Adipose tissue (tissue), 3 donors: Measurements from ENCODE around the gene MLH1. TPM values are rescaled to one million over a fixed set of nuclear protein-coding genes. Genes with fewer than 3 reads are reported as not detected.

Experiments
- H3K27ac ChIP-seq: one replicate; pipeline ENCODE4 v1.5.1; 2013; ENCODE audit warnings: low read depth, low read length
- WGBS, 3 donors: extraction: QIAGEN DNeasy Blood & Tissue Kit; methylation state at CpG; one replicate each; pipeline ENCODE4 v1.1.7; 2013; 5-methylcytosine and 5-hydroxymethylcytosine counted together
- polyA plus RNA-seq, 3 donors: library from polyadenylated mRNA; stranded (reverse); fragments of 200-250 nt; gene quantifications; one replicate each; pipeline ENCODE4 v1.2.3, GENCODE V29; 2013
- donor health status: healthy with polysubstance abuse.
- donor health status: Bipolar disorder and iron deficiency.
- donor health status: healthy.

MLH1 gene
- polyA plus RNA-seq, 3 donors: 12.6 to 19.7 (median 19.3) TPM

DNA sequence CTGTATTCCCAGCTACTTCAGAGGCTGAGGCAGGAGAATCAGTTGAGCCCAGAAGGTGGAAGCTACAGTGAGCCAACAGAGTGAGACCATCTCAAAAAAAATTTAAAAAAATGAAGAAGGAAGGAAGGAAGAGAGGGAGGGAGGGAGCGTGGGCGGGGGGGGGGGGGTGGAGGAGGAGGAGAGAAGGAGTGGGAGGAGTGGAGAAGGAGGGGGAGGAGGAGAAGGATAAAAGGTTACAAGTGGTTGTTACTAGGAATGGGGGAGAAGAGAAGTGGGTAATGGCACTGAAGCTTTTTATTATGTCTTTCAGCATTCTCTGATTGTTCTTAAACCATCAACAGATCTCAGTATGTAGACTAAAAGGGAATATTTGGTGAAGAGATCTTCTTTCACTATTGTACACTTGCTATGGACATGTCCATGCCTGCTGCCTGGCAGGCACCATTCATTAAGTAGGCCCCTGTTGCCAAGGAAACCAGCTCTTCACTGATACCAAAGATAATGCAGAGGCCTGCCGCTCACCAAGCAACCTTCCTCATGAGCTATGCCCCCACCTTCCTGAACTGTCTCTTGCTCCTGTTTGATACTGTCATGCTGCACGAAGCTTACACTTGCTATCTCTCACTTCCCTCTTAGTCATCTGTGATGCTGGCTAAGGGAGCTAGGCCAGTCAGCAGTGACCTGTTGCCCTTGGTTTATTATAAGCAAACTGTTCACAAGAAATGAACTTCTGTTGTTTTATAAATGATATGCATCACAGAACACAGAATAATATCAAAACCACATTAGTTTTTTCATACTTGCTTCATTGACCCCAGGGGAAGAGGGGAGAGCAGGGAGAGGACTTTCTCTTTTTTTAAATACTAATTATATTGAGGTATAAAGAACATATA lies 23.5 kb upstream of the MLH1 start:
- WGBS, 3 donors: 33 to 55% (median 34%) methylated on average over 3 of the region's 4 CpGs
- no peak overlapping the region for H3K27ac ChIP-seq

DNA sequence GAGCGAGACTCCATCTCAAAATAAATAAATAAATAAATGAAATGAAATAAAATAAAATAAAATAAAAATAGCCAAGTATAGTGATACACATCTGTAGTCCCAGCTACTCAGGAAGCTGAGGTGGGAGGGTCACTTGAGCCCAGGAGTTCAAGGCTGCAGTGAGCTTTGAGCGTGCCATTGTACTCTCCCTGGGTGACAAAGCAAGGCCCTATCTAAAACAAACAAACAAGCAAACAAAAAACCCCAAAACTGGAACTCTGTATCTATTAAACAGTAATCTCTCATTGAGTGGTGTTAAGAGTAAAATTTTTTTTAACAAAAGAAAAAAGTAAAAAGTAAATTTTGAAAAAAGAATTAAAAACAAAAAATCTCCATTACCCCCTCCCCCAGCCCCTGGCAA lies 21.2 kb upstream of the MLH1 start:
- no peak overlapping the region for H3K27ac ChIP-seq
- 84 to 97% (median 96%) methylated on average over 2 of the region's 2 CpGs for WGBS, 3 donors

GRCh38 chr3:36973139-36973538 lies 20.2 kb upstream of the MLH1 start:
- 94 to 100% (median 98%) methylated on average over 1 of the region's 1 CpG for WGBS, 3 donors

DNA sequence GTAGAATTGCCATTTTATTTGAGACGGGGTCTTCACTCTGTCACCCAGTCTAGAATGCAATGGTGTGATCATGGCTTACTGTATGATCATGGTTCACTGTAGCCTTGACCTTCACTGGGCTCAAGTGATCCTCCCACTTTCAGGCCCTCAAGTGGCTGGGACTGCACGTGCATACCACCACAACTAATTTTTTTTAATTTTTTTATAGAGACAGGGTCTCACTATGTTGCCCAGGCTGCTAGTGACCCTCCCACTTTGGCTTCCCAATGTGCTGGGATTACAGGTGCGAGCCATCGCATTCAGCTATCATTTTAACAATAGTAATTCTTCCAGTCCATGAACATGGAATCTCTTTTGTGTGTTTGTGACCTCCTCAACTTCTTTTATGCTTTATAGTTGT lies 12.3 kb upstream of the MLH1 start:
- no peak overlapping the region for H3K27ac ChIP-seq
- WGBS, 3 donors: 92 to 98% (median 96%) methylated on average over 4 of the region's 4 CpGs

More at GRCh38 chr3:36973139-36973538, 20.2 kb upstream of the MLH1 start:
- no peak overlapping the region for H3K27ac ChIP-seq

GRCh38 chr3:36988356-36988755 lies 5.0 kb upstream of the MLH1 start:
- no peak overlapping the region for H3K27ac ChIP-seq
- WGBS, 3 donors: 51 to 84% (median 60%) methylated on average over 2 of the region's 2 CpGs

DNA sequence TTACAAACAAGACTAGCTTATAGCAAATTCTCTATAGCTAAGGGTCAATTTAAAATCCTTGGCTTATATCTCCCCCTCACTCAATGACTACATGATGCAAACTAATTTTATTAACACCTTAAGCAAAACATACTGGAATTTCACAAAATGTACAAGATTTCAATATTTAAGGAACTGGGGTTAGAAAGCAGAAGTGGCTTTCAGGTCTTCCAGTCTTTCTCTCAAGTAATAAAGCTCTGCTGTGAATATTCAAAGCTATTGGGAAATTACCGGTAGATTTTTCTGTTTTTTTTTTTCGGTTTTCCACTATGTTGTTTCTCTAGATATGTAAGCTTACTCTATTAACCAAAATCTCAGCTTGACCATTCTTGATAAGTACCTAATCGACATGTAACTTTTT lies 4.3 kb upstream of the MLH1 start:
- WGBS, 3 donors: 58 to 87% (median 67%) methylated on average over 3 of the region's 3 CpGs

GRCh38 chr3:36989568-36989967 lies 3.8 kb upstream of the MLH1 start:
- H3K27ac ChIP-seq: no peak overlapping the region

More for the DNA sequence above, 4.3 kb upstream of the MLH1 start:
- no peak overlapping the region for H3K27ac ChIP-seq

GRCh38 chr3:36991147-36991546 lies 2.2 kb upstream of the MLH1 start:
- WGBS, 3 donors: 79 to 96% (median 88%) methylated on average over 3 of the region's 3 CpGs
- no peak overlapping the region for H3K27ac ChIP-seq

GRCh38 chr3:36991923-36992805 lies 1.2 kb upstream of the MLH1 start:
- WGBS, 3 donors: 13 to 16% (median 14%) methylated on average over 24 of the region's 24 CpGs
- H3K27ac ChIP-seq: peak overlapping the region; percentile 77

DNA sequence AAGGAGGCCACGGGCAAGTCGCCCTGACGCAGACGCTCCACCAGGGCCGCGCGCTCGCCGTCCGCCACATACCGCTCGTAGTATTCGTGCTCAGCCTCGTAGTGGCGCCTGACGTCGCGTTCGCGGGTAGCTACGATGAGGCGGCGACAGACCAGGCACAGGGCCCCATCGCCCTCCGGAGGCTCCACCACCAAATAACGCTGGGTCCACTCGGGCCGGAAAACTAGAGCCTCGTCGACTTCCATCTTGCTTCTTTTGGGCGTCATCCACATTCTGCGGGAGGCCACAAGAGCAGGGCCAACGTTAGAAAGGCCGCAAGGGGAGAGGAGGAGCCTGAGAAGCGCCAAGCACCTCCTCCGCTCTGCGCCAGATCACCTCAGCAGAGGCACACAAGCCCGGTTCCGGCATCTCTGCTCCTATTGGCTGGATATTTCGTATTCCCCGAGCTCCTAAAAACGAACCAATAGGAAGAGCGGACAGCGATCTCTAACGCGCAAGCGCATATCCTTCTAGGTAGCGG lies 452 bp upstream of the MLH1 start, which contains the start of gene EPM2AIP1:
TSS of gene EPM2AIP1 (minus strand) at position 326 of the 520 bp plus-strand sequence. CDS start at position 272, 54 bp downstream.
- H3K27ac ChIP-seq: peak within 1 kb of the TSS; percentile 77
- WGBS, 3 donors: 0 to 1% (median 1%) methylated on average over 44 to 48 of the region's 48 CpGs

DNA sequence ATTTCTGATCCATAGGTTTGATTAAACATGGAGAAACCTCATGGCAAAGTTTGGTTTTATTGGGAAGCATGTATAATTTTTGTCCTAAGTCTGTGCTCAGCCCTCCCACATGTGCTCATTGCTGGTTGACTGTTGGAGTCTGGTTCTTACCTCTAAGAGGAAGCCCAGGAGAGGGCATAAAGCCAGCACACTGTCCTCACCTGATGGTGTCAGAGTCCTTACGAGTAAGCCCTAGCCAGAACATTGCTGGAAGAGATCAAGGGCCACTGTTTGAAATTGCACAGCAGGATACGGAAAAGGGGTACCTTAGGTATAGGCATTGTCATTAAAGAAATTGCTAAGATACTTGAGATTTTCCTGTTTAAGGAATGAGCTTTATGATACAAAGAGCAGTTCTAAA lies 21.3 kb downstream of the MLH1 start:
- WGBS, 3 donors: 76 to 93% (median 88%) methylated on average over 2 of the region's 2 CpGs
- H3K27ac ChIP-seq: no peak overlapping the region

DNA sequence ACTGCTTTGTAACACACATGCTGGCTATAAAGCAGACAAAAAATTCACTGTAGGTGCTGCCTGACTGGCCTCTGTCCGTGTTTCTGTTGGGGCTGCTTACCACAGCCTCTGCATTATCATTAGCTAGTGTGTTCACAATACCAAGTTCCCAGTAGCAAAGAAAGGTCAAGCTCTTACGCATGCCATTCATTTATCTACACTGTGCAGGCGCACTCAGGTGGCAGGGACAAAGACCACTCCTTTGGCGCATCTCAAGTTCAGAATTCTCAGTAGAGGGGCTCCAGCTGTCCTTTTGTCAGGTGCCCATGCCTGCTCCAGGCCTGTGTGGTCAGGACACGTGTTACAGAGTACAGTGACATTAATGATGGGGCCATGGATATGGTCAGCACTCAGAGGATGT lies 22.3 kb downstream of the MLH1 start:
- WGBS, 3 donors: 93 to 95% (median 94%) methylated on average over 5 of the region's 5 CpGs
- H3K27ac ChIP-seq: no peak overlapping the region

- whole genome bisulfite sequencing, 3 donors: 95 to 96% (median 96%) methylated on average over 8 of the region's 8 CpGs
- H3K27ac ChIP-seq: no peak overlapping the region
Observed at GRCh38 chr3:37016903-37017302, 23.6 kb downstream of the MLH1 start.

- WGBS, 3 donors: 97 to 99% (median 99%) methylated on average over 3 of the region's 3 CpGs
- H3K27ac ChIP-seq: no peak overlapping the region
Observed at GRCh38 chr3:37017683-37018082, 24.4 kb downstream of the MLH1 start.

DNA sequence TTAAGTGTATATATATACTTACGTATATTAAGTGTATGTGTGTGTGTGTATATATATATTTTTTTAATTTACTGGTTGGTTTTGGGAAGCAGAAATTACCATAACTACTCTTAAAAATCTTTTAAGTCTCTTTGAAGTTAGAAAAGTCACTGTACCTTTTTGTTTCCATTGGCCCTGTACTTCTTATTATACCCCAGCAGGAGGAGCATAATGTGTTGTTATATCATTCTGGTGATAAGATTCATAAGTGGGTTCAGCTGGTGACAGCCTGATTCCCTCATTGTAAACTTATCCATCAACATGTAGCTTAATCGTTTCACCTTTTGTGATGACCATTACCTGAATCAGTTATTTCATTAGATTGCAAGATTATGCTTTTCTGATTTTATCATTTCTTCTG lies 30.8 kb downstream of the MLH1 start:
- no peak overlapping the region for H3K27ac ChIP-seq
- WGBS, 3 donors: 93 to 96% (median 93%) methylated on average over 2 of the region's 2 CpGs

DNA sequence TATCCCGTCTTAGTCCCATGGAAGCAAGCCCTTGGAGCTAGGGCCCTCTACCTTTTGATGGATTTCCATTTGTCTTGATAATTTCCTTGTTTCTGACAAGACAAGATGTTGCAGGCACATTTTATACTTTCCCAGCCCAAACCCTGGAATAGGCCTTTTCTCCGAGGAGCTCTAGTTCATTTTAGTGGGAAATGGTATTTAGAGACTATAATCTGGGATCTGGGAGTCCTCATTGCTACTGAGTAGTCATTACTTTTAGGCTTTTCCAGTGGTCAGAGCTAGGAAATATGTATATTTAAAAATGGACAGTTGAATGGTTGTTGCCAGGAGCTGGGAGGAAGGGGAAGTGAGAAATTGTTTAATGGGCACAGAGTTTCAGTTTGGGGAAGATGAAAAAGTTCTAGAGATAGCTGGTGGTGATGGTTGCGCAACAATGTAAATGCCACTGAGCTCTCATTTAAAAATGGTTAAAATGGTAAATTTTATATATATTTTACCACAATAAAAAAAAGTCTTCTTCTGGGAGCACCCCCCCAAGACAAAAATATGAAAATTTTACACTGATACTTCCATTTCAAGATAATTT lies 31.6 kb downstream of the MLH1 start:
- no peak overlapping the region for H3K27ac ChIP-seq
- WGBS, 3 donors: 91 to 100% (median 93%) methylated on average over 3 of the region's 3 CpGs

- WGBS, 3 donors: 96 to 98% (median 98%) methylated on average over 3 of the region's 3 CpGs
- H3K27ac ChIP-seq: no peak overlapping the region
Observed at GRCh38 chr3:37025561-37026335, 32.4 kb downstream of the MLH1 start.

GRCh38 chr3:37026851-37027250 lies 33.5 kb downstream of the MLH1 start:
- 82 to 97% (median 95%) methylated on average over 5 of the region's 5 CpGs for WGBS, 3 donors
- no peak overlapping the region for H3K27ac ChIP-seq
